GM12878 (cell line): Measurements from ENCODE around the gene PROC. TPM values are rescaled to one million over a fixed set of nuclear protein-coding genes. Genes with fewer than 3 reads are reported as not detected.

Source experiments
- ATAC-seq: fragments of 200-7000 bp; cut with Tn5 transposase; 3 replicates; pipeline ENCODE4 v1.9.1; 2020; ENCODE audit warnings: mild to moderate bottlenecking, moderate library complexity
- BruUV-seq: library from RNA; stranded (reverse); fragments of 400-500 nt; replicated peaks from 2 replicates; lab custom pipeline; 2021; lab: Mats Ljungman, UMichigan
- CTCF ChIA-PET: fragments of 300-600 bp; sonication (Branson Sonifier 250); formaldehyde crosslinking; extraction: SDS; loops from one replicate; lab custom pipeline; 2021; ENCODE audit warnings: inconsistent platforms; lab: Yijun Ruan, JAX
- POLR2A ChIA-PET: fragments of 350-600 bp; formaldehyde crosslinking; extraction: SDS; loops from one replicate; lab custom pipeline; 2021; ENCODE audit warnings: inconsistent platforms; lab: Charles Lee
- RAD21 ChIA-PET: fragments of 300-600 bp; sonication (Branson Sonifier 250); formaldehyde crosslinking; loops from one replicate; lab custom pipeline; 2023; ENCODE audit warnings: antibody characterized with exemption; ENCODE audit not compliant: unreplicated experiment; lab: Charles Lee
- SMC1A ChIA-PET: fragments of 300-600 bp; sonication (Branson Sonifier 250); formaldehyde crosslinking; loops from one replicate; lab custom pipeline; 2023; ENCODE audit not compliant: unreplicated experiment, uncharacterized antibody; lab: Charles Lee
- DNase-seq: peaks from one replicate; pipeline ENCODE4 v3.0.0-alpha.2; 2011; ENCODE audit warnings: low read depth, low spot score
- FAIRE-seq: peaks from 3 replicates; lab custom pipeline; 2011; peaks lifted over from hg19 to GRCh38; lab: Jason Lieb, UNC
- H2AFZ ChIP-seq: 2 replicates; pipeline ENCODE4 v1.6.0; 2011; ENCODE audit warnings: low read depth, low read length, control low read depth; ENCODE audit not compliant: control insufficient read depth
- H3K27ac ChIP-seq: 2 replicates; pipeline ENCODE4 v1.5.1; 2011; ENCODE audit warnings: control low read depth; ENCODE audit not compliant: control insufficient read depth, insufficient read depth
- H3K27me3 ChIP-seq, 2 experiments: replicated peaks in 1 of 2; 2 replicates each; pipeline versions ENCODE4 v1.6.0 to v1.6.1; 2011; ENCODE audit warnings: low read length in 1 of 2; ENCODE audit not compliant: control insufficient read depth in 2 of 2, insufficient read depth in 2 of 2
- H3K36me3 ChIP-seq, 2 experiments: 2 replicates each; pipeline ENCODE4 v1.5.1; 2011; ENCODE audit warnings: low read length in 1 of 2; ENCODE audit not compliant: control insufficient read depth in 2 of 2, insufficient read depth in 2 of 2
- H3K4me1 ChIP-seq: 2 replicates; pipeline ENCODE4 v1.6.1; 2011; ENCODE audit warnings: mild to moderate bottlenecking, low read length, moderate library complexity, mixed read lengths; ENCODE audit not compliant: control insufficient read depth, insufficient read depth
- H3K4me2 ChIP-seq: 2 replicates; pipeline ENCODE4 v1.6.0; 2011; ENCODE audit warnings: control low read depth; ENCODE audit not compliant: control insufficient read depth, insufficient read depth
- H3K4me3 ChIP-seq: fragments of 200-600 bp; sonication (generic); 2 replicates; pipeline ENCODE4 v1.5.1; 2016
- H3K79me2 ChIP-seq: 2 replicates; pipeline ENCODE4 v1.6.0; 2011; ENCODE audit warnings: low read length; ENCODE audit not compliant: control insufficient read depth, insufficient read depth
- H3K9ac ChIP-seq: 2 replicates; pipeline ENCODE4 v1.8.0; 2011; ENCODE audit warnings: low read length, control low read depth, mixed read lengths; ENCODE audit not compliant: control insufficient read depth, insufficient read depth
- H3K9me3 ChIP-seq: replicated peaks from 3 replicates; pipeline ENCODE4 v1.5.1; 2011; ENCODE audit warnings: mild to moderate bottlenecking, low read length; ENCODE audit not compliant: control insufficient read depth, insufficient read depth
- H4K20me1 ChIP-seq: 2 replicates; pipeline ENCODE4 v1.6.0; 2011; ENCODE audit not compliant: control insufficient read depth, insufficient read depth
- BACH1 ChIP-seq: fragments of 450-650 bp; IDR thresholded peaks from 2 replicates; pipeline ENCODE4 v1.6.1; 2017; ENCODE audit warnings: mild to moderate bottlenecking, borderline replicate concordance
- BHLHE40 ChIP-seq, 2 experiments: fragments of 450-650 bp in 1 of 2; IDR thresholded peaks; 2 replicates each; pipeline ENCODE4 v1.6.1; 2011 to 2017; ENCODE audit warnings: low read depth in 2 of 2, borderline replicate concordance in 1 of 2, improper control_type of control experiment in 1 of 2, low read length in 1 of 2, mild to moderate bottlenecking in 1 of 2
- CBFB ChIP-seq: IDR thresholded peaks from 2 replicates; pipeline ENCODE4 v1.6.1; 2016; ENCODE audit warnings: antibody characterized with exemption, low read depth
- CHD2 ChIP-seq: IDR thresholded peaks from 2 replicates; pipeline ENCODE4 v1.6.1; 2011; ENCODE audit warnings: low read depth, low read length, improper control_type of control experiment, borderline replicate concordance
- CHD4 ChIP-seq: fragments of 200-600 bp; sonication (generic); IDR thresholded peaks from 2 replicates; pipeline ENCODE4 v1.6.1; 2016; ENCODE audit warnings: mild to moderate bottlenecking
- DPF2 ChIP-seq: fragments of 450-650 bp; IDR thresholded peaks from 2 replicates; pipeline ENCODE4 v1.6.1; 2017; ENCODE audit warnings: mild to moderate bottlenecking
- EP300 ChIP-seq, 2 experiments: fragments of 150-350 bp in 1 of 2; IDR thresholded peaks; 2 replicates each; pipeline ENCODE4 v1.6.1; 2011 to 2012; ENCODE audit warnings: low read depth in 2 of 2, low read length in 2 of 2, borderline replicate concordance in 1 of 2, improper control_type of control experiment in 1 of 2, inconsistent platforms in 1 of 2; ENCODE audit not compliant: control insufficient read depth in 1 of 2
- EZH2 ChIP-seq: IDR thresholded peaks from 2 replicates; pipeline ENCODE4 v1.6.1; 2012; ENCODE audit warnings: low read depth, mild to moderate bottlenecking, control low read depth, inconsistent platforms, low read length, borderline replicate concordance; ENCODE audit not compliant: control insufficient read depth
- GATAD2B ChIP-seq: fragments of 450-650 bp; conservative IDR thresholded peaks from 2 replicates; pipeline ENCODE4 v1.6.1; 2017; ENCODE audit warnings: low read depth, mild to moderate bottlenecking, moderate library complexity
- HDAC6 ChIP-seq: fragments of 200-600 bp; sonication (generic); IDR thresholded peaks from one replicate; pipeline ENCODE4 v1.8.0; 2017; ENCODE audit warnings: antibody characterized with exemption; ENCODE audit not compliant: unreplicated experiment
- KAT2A ChIP-seq: conservative IDR thresholded peaks from 2 replicates; pipeline ENCODE4 v1.6.1; 2011; ENCODE audit warnings: low read depth, low read length; ENCODE audit not compliant: control insufficient read depth
- NFYB ChIP-seq: IDR thresholded peaks from 2 replicates; pipeline ENCODE4 v1.6.1; 2011; ENCODE audit warnings: low read depth, mild to moderate bottlenecking, low read length, improper control_type of control experiment, moderate library complexity; ENCODE audit not compliant: insufficient read depth
- NR2C2 ChIP-seq: IDR thresholded peaks from 2 replicates; pipeline ENCODE4 v1.6.1; 2011; ENCODE audit warnings: borderline replicate concordance, low read depth; ENCODE audit not compliant: control insufficient read depth, insufficient read length
- NR2F1 ChIP-seq: fragments of 450-650 bp; conservative IDR thresholded peaks from 2 replicates; pipeline ENCODE4 v1.6.1; 2017; ENCODE audit warnings: mild to moderate bottlenecking
- PML ChIP-seq: IDR thresholded peaks from 2 replicates; pipeline ENCODE4 v1.6.1; 2012; ENCODE audit warnings: low read length, inconsistent platforms
- POLR2A ChIP-seq: IDR thresholded peaks from 2 replicates; pipeline ENCODE4 v1.6.1; 2011; ENCODE audit warnings: low read depth, mild to moderate bottlenecking, low read length
- RAD21 ChIP-seq: IDR thresholded peaks from 2 replicates; pipeline ENCODE4 v1.6.1; 2011; ENCODE audit warnings: mild to moderate bottlenecking, low read depth, low read length, moderate library complexity; ENCODE audit not compliant: insufficient read depth
- SMC3 ChIP-seq: IDR thresholded peaks from 2 replicates; pipeline ENCODE4 v1.6.1; 2011; ENCODE audit warnings: low read length, improper control_type of control experiment, borderline replicate concordance
- USF2 ChIP-seq: IDR thresholded peaks from 2 replicates; pipeline ENCODE4 v1.6.1; 2011; ENCODE audit warnings: low read depth, low read length, improper control_type of control experiment, borderline replicate concordance
- WGBS: methylation state at CpG from one replicate; pipeline ENCODE4 v1.1.6; 2016; ENCODE audit warnings: low lambda C conversion rate; ENCODE audit not compliant: insufficient replicate concordance, insufficient coverage; ENCODE audit errors: missing lambda C conversion rate; 5-methylcytosine and 5-hydroxymethylcytosine counted together
- in situ Hi-C: fragments of 300-500 bp; cut with MboI; formaldehyde crosslinking; loops from 9 replicates; pipeline ENCODE4 v1.14.3; 2018; ENCODE audit warnings: mixed read lengths
- intact Hi-C: fragments of 100-400 bp; cut with micrococcal nuclease; formaldehyde crosslinking; loops from one replicate; pipeline ENCODE4 v1.14.2; 2022; ENCODE audit not compliant: unreplicated experiment
- polyA plus RNA-seq, 11 experiments: library from polyadenylated mRNA; depleted of rRNA in 4 of 11; unstranded in 6 of 11; stranded (reverse) in 5 of 11; fragments of >200 nt; fragmentation: Nextera tagmentation in 4 of 11; fragmentation: Illumina TruSeq in 1 of 11; extraction: Ambion mirVana in 4 of 11; extraction: Trizol in 1 of 11; gene quantifications; 1 replicate in 1 of 11; 2 replicates in 10 of 11; pipeline versions ENCODE4 v1.2.1 to v1.2.3, GENCODE V29; 2011 to 2016; ENCODE audit warnings: inconsistent platforms in 2 of 11, missing spikeins in 2 of 11, low read depth in 1 of 11
- total RNA-seq, 4 experiments: library from RNA; depleted of rRNA in 3 of 4; stranded (reverse); fragments of >200 nt in 3 of 4; fragmentation: Illumina TruSeq in 1 of 4; extraction: Trizol in 1 of 4; gene quantifications; 2 replicates each; pipeline versions ENCODE4 v1.2.1 to v1.2.3, GENCODE V29; 2013 to 2021
- TF ChIP-seq, protein P1 (sequence below): fragments of 450-650 bp; IDR thresholded peaks from 2 replicates; pipeline ENCODE4 v1.6.1; 2016; ENCODE audit warnings: mild to moderate bottlenecking, moderate library complexity, borderline replicate concordance

The PROC gene
- total and polyA plus RNA-seq, 10 of the 15 experiments (the other 5 are each of a cell fraction or from before 2014, with no cell fraction given): not detected

DNA sequence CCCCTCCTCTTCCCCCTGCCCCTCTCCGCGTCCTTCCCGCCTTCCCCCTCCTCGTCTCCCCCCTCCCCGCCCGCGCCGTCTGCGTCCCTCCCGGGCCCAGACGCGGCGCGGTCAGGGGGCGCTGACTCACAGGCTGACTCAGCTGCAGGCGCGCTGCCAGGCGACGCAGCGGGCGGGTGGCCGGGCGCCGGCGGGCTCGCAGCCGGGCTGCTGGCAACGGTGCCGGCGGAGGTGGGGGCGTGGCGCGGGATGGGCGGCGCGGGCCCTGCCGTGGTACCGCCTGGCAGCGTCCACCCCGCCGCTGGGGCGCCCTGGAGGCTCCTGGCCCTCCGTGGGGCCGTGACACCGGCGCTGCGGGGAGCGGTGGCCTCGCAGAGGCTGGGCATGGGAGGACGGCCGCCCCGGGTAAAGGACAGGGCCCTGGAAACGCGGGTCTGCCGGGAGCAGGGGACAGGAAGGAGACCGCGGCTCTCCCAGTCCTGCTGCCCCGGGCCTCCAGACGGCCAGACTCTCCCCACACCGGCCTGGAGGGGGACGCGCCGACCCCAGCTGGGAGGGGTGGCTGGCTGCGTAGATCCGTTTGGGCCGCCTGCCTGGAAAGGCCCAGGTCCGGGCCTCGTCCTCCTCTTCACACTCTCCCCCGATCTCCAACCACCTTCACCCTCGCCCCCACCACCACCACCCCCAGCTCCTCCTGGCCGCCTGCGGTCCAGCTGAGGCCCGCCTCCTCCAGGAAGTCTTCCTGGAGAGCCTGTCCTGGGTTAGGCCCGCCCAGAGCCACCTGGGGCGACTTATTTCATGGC lies 10.0 kb upstream of the PROC start:
- CTCF ChIA-PET: no interaction called here
- H3K27ac ChIP-seq: no peak overlapping the region
- in situ Hi-C loops: no loop called here
- no peak for TF ChIP-seq CBFB
- TF ChIP-seq NFYB: no peak
- TF ChIP-seq HDAC6: no peak
- peak; percentile 43; the same call in 1 of the 2 replicates for TF ChIP-seq POLR2A
- TF ChIP-seq BHLHE40 (IDR thresholded peaks at IDR 0.05; ENCODE audit: borderline replicate concordance in 1 of 2, low read depth in 2 of 2, low read length in 1 of 2): peak in 1 of 2 experiments; percentile 64; a peak in 2 of 4 replicates
- peak; percentile 99 for TF ChIP-seq BACH1
- TF ChIP-seq, protein P1, sequence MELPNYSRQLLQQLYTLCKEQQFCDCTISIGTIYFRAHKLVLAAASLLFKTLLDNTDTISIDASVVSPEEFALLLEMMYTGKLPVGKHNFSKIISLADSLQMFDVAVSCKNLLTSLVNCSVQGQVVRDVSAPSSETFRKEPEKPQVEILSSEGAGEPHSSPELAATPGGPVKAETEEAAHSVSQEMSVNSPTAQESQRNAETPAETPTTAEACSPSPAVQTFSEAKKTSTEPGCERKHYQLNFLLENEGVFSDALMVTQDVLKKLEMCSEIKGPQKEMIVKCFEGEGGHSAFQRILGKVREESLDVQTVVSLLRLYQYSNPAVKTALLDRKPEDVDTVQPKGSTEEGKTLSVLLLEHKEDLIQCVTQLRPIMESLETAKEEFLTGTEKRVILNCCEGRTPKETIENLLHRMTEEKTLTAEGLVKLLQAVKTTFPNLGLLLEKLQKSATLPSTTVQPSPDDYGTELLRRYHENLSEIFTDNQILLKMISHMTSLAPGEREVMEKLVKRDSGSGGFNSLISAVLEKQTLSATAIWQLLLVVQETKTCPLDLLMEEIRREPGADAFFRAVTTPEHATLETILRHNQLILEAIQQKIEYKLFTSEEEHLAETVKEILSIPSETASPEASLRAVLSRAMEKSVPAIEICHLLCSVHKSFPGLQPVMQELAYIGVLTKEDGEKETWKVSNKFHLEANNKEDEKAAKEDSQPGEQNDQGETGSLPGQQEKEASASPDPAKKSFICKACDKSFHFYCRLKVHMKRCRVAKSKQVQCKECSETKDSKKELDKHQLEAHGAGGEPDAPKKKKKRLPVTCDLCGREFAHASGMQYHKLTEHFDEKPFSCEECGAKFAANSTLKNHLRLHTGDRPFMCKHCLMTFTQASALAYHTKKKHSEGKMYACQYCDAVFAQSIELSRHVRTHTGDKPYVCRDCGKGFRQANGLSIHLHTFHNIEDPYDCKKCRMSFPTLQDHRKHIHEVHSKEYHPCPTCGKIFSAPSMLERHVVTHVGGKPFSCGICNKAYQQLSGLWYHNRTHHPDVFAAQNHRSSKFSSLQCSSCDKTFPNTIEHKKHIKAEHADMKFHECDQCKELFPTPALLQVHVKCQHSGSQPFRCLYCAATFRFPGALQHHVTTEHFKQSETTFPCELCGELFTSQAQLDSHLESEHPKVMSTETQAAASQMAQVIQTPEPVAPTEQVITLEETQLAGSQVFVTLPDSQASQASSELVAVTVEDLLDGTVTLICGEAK: no peak
- TF ChIP-seq RAD21: 0 out of 2 replicates have a peak, but pooled peaks have one; percentile 9
- TF ChIP-seq EZH2: no peak
- TF ChIP-seq USF2: no peak
- TF ChIP-seq NR2C2: no peak
- TF ChIP-seq EP300 (IDR thresholded peaks at IDR 0.05; ENCODE audit: borderline replicate concordance in 1 of 2, control insufficient read depth in 1 of 2, low read depth in 2 of 2, low read length in 2 of 2): no peak
- no peak for TF ChIP-seq PML
- no peak for TF ChIP-seq CHD2
- no peak for TF ChIP-seq CHD4
- TF ChIP-seq SMC3: no peak
- peak; percentile 64; the same call in 1 of the 2 replicates for TF ChIP-seq DPF2
- TF ChIP-seq KAT2A: no peak
- TF ChIP-seq NR2F1: peak; percentile 49; the same call in 1 of the 2 replicates
- TF ChIP-seq GATAD2B: peak; percentile 81

More for the DNA sequence above, 10.0 kb upstream of the PROC start:
- no peaks in the 10 kb centered on the region for H4K20me1 ChIP-seq
- RAD21 ChIA-PET: no interaction called here
- no peaks in the 10 kb centered on the region for H3K79me2 ChIP-seq
- POLR2A ChIA-PET: no interaction called here
- BruUV-seq: no TSS peak
- intact Hi-C loops: no loop called here
- WGBS: 26% methylated on average over 37 of the region's 75 CpGs
- no peaks in the 10 kb centered on the region for H3K36me3 ChIP-seq
- no peak for FAIRE-seq
- H3K4me2 ChIP-seq: peak overlapping the region; percentile 80
- no peak for DNase-seq
- peak overlapping the region; percentile 48 for H3K4me3 ChIP-seq
- peak overlapping the region; percentile 56 for H2AFZ ChIP-seq
- peaks cover 19% of the 10 kb centered on the region for H3K4me1 ChIP-seq
- SMC1A ChIA-PET: interaction anchor here (1.6 kb wide), 1 partner anchor 20 kb away, joined by 6 read pairs; no protein-coding TSS in a partner anchor
- ATAC-seq: peak; percentile 90
- no peaks in the 10 kb centered on the region for H3K9me3 ChIP-seq
- H3K9ac ChIP-seq: peak overlapping the region; percentile 35; the same call in 1 of the 2 replicates
- no peaks in the 10 kb centered on the region for H3K27me3 ChIP-seq
